HepG2 (cell line): ENCODE results near the gene ADAMTS16. TPM values are rescaled to one million over a fixed set of nuclear protein-coding genes. Genes with fewer than 3 reads are reported as not detected.
A peak's percentile ranks its signal among the peaks of the same experiment; 100 is the strongest.

Experiments
- ATM ChIP-seq: fragments of 450-650 bp; IDR thresholded peaks from 2 replicates; pipeline ENCODE4 v1.7.1; 2017; ENCODE audit warnings: mild to moderate bottlenecking, borderline replicate concordance
- ESRRA ChIP-seq: sonication (generic); formaldehyde crosslinking; IDR thresholded peaks from 2 replicates; pipeline ENCODE4 v1.5.1; 2020; ENCODE audit warnings: mild to moderate bottlenecking, low read depth, missing genetic modification reagents
- NCOR1 ChIP-seq: fragments of 200-600 bp; sonication (generic); IDR thresholded peaks from 2 replicates; pipeline ENCODE4 v1.7.0; 2017; ENCODE audit warnings: antibody characterized with exemption, low read length, borderline replicate concordance
- NFIB ChIP-seq: sonication (generic); formaldehyde crosslinking; IDR thresholded peaks from 2 replicates; pipeline ENCODE4 v1.9.0; 2021; ENCODE audit warnings: missing genetic modification reagents, mild to moderate bottlenecking, borderline replicate concordance
- PAX8 ChIP-seq: sonication (generic); formaldehyde crosslinking; IDR thresholded peaks from 2 replicates; pipeline ENCODE4 v1.8.0; 2022; ENCODE audit warnings: mild to moderate bottlenecking, missing genetic modification reagents, borderline replicate concordance
- PHF20 ChIP-seq: sonication (generic); formaldehyde crosslinking; IDR thresholded peaks from 2 replicates; pipeline ENCODE4 v1.5.0; 2020; ENCODE audit warnings: mild to moderate bottlenecking, missing genetic modification reagents
- TBX2 ChIP-seq: sonication (generic); formaldehyde crosslinking; IDR thresholded peaks from 2 replicates; pipeline ENCODE4 v1.5.0; 2020; ENCODE audit warnings: missing genetic modification reagents, mild to moderate bottlenecking, borderline replicate concordance
- TOPORS ChIP-seq: sonication (generic); formaldehyde crosslinking; IDR thresholded peaks from 2 replicates; pipeline ENCODE4 v1.8.0; 2023; ENCODE audit warnings: mild to moderate bottlenecking, missing genetic modification reagents
- ZBTB7B ChIP-seq: sonication (generic); formaldehyde crosslinking; IDR thresholded peaks from 2 replicates; pipeline ENCODE4 v1.4.0; 2020; ENCODE audit warnings: missing genetic modification reagents
- ZNF230 ChIP-seq: sonication (generic); formaldehyde crosslinking; IDR thresholded peaks from 2 replicates; pipeline ENCODE4 v1.4.0; 2020; ENCODE audit warnings: mild to moderate bottlenecking, missing genetic modification reagents
- ZNF253 ChIP-seq: sonication (generic); formaldehyde crosslinking; IDR thresholded peaks from 2 replicates; pipeline ENCODE4 v1.8.0; 2022; ENCODE audit warnings: mild to moderate bottlenecking, missing genetic modification reagents, borderline replicate concordance
- ZNF484 ChIP-seq: sonication (generic); formaldehyde crosslinking; IDR thresholded peaks from 2 replicates; pipeline ENCODE4 v1.5.1; 2020; ENCODE audit warnings: mild to moderate bottlenecking, low read depth, missing genetic modification reagents, borderline replicate concordance
- ZNF75D ChIP-seq: sonication (generic); formaldehyde crosslinking; IDR thresholded peaks from 2 replicates; pipeline ENCODE4 v1.8.1; 2023; ENCODE audit warnings: missing genetic modification reagents, mild to moderate bottlenecking, borderline replicate concordance
- ZNF775 ChIP-seq: sonication (generic); formaldehyde crosslinking; IDR thresholded peaks from 2 replicates; pipeline ENCODE4 v1.4.0; 2020; ENCODE audit warnings: missing genetic modification reagents, mild to moderate bottlenecking, moderate library complexity, borderline replicate concordance
- polyA plus RNA-seq, 8 experiments: library from polyadenylated mRNA; depleted of rRNA in 3 of 8; stranded (reverse) in 7 of 8; unstranded in 1 of 8; fragments of >200 nt; fragmentation: Illumina TruSeq in 4 of 8; extraction: Trizol in 4 of 8; gene quantifications; 2 replicates each; pipeline versions ENCODE4 v1.2.1 to v1.2.3, GENCODE V29; 2011 to 2016; ENCODE audit warnings: low read depth in 4 of 8, missing spikeins in 1 of 8, mixed read lengths in 1 of 8; ENCODE audit not compliant: insufficient read depth in 1 of 8
- total RNA-seq, 5 experiments: library from RNA; depleted of rRNA; stranded (reverse); fragments of >200 nt; fragmentation: Illumina TruSeq; extraction: Trizol; gene quantifications; 2 replicates each; pipeline ENCODE4 v1.2.3, GENCODE V29; 2016; ENCODE audit warnings: low read depth in 1 of 5
- TF ChIP-seq, protein P1 (sequence below): sonication (generic); formaldehyde crosslinking; IDR thresholded peaks from 2 replicates; pipeline ENCODE4 v1.4.0; 2020; ENCODE audit warnings: low read depth, mild to moderate bottlenecking, missing genetic modification reagents
- TF ChIP-seq, protein P2 (sequence below): sonication (generic); formaldehyde crosslinking; IDR thresholded peaks from 2 replicates; pipeline ENCODE4 v1.8.0; 2022; ENCODE audit warnings: missing genetic modification reagents, mild to moderate bottlenecking, moderate library complexity, borderline replicate concordance
- TF ChIP-seq, protein P3 (sequence below): sonication (generic); formaldehyde crosslinking; IDR thresholded peaks from 2 replicates; pipeline ENCODE4; 2020; ENCODE audit warnings: missing genetic modification reagents, mild to moderate bottlenecking, borderline replicate concordance
- TF ChIP-seq, protein P4 (sequence below): sonication (generic); formaldehyde crosslinking; IDR thresholded peaks from 2 replicates; pipeline ENCODE4 v1.5.0; 2020; ENCODE audit warnings: mild to moderate bottlenecking, low read depth, missing genetic modification reagents, borderline replicate concordance

Gene ADAMTS16
- total and polyA plus RNA-seq, 2 of the 13 experiments (the other 11 are each of a cell fraction or from before 2014, with no cell fraction given) = 0.02 to 0.03 TPM

DNA sequence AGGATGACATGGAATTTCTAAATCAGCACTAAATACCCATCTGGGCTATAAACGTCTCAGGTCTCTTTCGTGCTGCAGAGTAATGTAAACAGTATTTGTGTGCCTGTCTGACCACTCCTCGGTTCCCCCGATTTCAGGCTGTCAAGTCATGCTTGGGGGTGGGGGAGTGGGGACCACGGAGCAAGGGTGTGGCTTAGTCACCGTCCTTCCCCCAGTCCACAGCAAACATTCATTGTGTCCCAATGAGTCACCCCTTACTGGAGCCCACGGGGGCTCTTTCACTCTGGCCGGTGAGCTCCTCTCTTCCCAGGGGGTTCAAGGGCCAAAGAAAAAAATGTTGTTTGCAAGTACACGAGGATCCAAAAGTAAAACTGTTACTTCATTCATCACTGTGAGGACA is 210.0 kb downstream of the ADAMTS16 start (continued):
- TF ChIP-seq NFIB (no peak), ZNF230 (CRISPR knock-in tag) (no peak), TBX2 (CRISPR knock-in tag) (peak; percentile 29; the same call in 1 of the 2 replicates), NCOR1 (peak; percentile 43; the same call in 1 of the 2 replicates), ZNF484 (CRISPR knock-in tag) (no peak), ZNF253 (CRISPR knock-in tag) (no peak), PAX8 (CRISPR knock-in tag) (no peak), ZNF775 (CRISPR knock-in tag) (no peak), ESRRA (no peak), TOPORS (CRISPR knock-in tag) (no peak), ZBTB7B (peak; percentile 73), PHF20 (CRISPR knock-in tag) (no peak), ATM (no peak), ZNF75D (no peak)
- TF ChIP-seq, protein P1, sequence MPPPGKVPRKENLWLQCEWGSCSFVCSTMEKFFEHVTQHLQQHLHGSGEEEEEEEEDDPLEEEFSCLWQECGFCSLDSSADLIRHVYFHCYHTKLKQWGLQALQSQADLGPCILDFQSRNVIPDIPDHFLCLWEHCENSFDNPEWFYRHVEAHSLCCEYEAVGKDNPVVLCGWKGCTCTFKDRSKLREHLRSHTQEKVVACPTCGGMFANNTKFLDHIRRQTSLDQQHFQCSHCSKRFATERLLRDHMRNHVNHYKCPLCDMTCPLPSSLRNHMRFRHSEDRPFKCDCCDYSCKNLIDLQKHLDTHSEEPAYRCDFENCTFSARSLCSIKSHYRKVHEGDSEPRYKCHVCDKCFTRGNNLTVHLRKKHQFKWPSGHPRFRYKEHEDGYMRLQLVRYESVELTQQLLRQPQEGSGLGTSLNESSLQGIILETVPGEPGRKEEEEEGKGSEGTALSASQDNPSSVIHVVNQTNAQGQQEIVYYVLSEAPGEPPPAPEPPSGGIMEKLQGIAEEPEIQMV (CRISPR knock-in tag) = no peak
- TF ChIP-seq, protein P2, sequence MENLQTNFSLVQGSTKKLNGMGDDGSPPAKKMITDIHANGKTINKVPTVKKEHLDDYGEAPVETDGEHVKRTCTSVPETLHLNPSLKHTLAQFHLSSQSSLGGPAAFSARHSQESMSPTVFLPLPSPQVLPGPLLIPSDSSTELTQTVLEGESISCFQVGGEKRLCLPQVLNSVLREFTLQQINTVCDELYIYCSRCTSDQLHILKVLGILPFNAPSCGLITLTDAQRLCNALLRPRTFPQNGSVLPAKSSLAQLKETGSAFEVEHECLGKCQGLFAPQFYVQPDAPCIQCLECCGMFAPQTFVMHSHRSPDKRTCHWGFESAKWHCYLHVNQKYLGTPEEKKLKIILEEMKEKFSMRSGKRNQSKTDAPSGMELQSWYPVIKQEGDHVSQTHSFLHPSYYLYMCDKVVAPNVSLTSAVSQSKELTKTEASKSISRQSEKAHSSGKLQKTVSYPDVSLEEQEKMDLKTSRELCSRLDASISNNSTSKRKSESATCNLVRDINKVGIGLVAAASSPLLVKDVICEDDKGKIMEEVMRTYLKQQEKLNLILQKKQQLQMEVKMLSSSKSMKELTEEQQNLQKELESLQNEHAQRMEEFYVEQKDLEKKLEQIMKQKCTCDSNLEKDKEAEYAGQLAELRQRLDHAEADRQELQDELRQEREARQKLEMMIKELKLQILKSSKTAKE = no peak
- TF ChIP-seq, protein P3, sequence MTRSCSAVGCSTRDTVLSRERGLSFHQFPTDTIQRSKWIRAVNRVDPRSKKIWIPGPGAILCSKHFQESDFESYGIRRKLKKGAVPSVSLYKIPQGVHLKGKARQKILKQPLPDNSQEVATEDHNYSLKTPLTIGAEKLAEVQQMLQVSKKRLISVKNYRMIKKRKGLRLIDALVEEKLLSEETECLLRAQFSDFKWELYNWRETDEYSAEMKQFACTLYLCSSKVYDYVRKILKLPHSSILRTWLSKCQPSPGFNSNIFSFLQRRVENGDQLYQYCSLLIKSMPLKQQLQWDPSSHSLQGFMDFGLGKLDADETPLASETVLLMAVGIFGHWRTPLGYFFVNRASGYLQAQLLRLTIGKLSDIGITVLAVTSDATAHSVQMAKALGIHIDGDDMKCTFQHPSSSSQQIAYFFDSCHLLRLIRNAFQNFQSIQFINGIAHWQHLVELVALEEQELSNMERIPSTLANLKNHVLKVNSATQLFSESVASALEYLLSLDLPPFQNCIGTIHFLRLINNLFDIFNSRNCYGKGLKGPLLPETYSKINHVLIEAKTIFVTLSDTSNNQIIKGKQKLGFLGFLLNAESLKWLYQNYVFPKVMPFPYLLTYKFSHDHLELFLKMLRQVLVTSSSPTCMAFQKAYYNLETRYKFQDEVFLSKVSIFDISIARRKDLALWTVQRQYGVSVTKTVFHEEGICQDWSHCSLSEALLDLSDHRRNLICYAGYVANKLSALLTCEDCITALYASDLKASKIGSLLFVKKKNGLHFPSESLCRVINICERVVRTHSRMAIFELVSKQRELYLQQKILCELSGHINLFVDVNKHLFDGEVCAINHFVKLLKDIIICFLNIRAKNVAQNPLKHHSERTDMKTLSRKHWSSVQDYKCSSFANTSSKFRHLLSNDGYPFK = no peak
- TF ChIP-seq, protein P4, sequence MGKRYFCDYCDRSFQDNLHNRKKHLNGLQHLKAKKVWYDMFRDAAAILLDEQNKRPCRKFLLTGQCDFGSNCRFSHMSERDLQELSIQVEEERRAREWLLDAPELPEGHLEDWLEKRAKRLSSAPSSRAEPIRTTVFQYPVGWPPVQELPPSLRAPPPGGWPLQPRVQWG (CRISPR knock-in tag) = no peak
